Pancreas (tissue), 10 donors: ENCODE measurements around the gene NHLRC4. TPM values are rescaled to one million over a fixed set of nuclear protein-coding genes. Genes with fewer than 3 reads are reported as not detected.
A peak's percentile ranks its signal among the peaks of the same experiment; 100 is the strongest.

ENCODE experiments used
- ATAC-seq, 4 donors: fragments of 200-7000 bp; cut with Tn5 transposase; one replicate each; pipeline versions ENCODE4 v1.8.0 to v1.9.1; 2020; ENCODE audit warnings: mild to moderate bottlenecking in 4 of 4, moderate library complexity in 4 of 4
- DNase-seq, 6 donors: peaks; one replicate each; pipeline ENCODE4 v3.0.0-alpha.2; 2020
- FAIRE-seq: peaks from 2 replicates; lab custom pipeline; 2012; peaks lifted over from hg19 to GRCh38; lab: Jason Lieb, UNC
- H3K27ac ChIP-seq, 4 donors: fragments of 200-600 bp; sonication (generic); 1 replicate in 3 of 4; 2 replicates in 1 of 4; pipeline versions ENCODE4 v1.5.0 to v1.8.0; 2020
- H3K27me3 ChIP-seq, 4 donors: fragments of 200-600 bp; one replicate each; pipeline ENCODE4 v1.8.0; 2021
- H3K36me3 ChIP-seq, 3 donors: fragments of 200-600 bp; sonication (generic) in 1 of 3; one replicate each; pipeline versions ENCODE4 v1.5.0 to v1.8.0; 2020 to 2021
- H3K4me1 ChIP-seq, 3 donors: fragments of 200-600 bp; one replicate each; pipeline ENCODE4 v1.8.0; 2021
- H3K4me3 ChIP-seq, 4 donors: fragments of 200-600 bp; sonication (generic) in 2 of 4; one replicate each; pipeline versions ENCODE4 v1.5.0 to v1.8.0; 2020 to 2021
- H3K9me3 ChIP-seq, 4 donors: fragments of 200-600 bp; one replicate each; pipeline ENCODE4 v1.8.0; 2021
- WGBS, 2 donors: extraction: QIAGEN DNeasy Blood & Tissue Kit; methylation state at CpG; one replicate each; pipeline ENCODE4 v1.1.7; 2013; 5-methylcytosine and 5-hydroxymethylcytosine counted together
- intact Hi-C, 3 donors: fragments of 100-400 bp; cut with DNase I; formaldehyde crosslinking; loops; one replicate each; pipeline versions ENCODE4 v1.11.1 to v1.14.2; 2022
- polyA plus RNA-seq, 2 donors: library from polyadenylated mRNA; stranded (reverse); fragments of 200-250 nt; gene quantifications; one replicate each; pipeline ENCODE4 v1.2.3, GENCODE V29; 2013
- total RNA-seq, 6 donors: library from RNA; stranded (reverse); fragmentation: NEBNext Ultra II Directional in 4 of 6; extraction: Animal tissue kit (Norgen Biotek cat#: 25700) in 4 of 6; gene quantifications; one replicate each; pipeline versions ENCODE4 v1.2.1 to v1.2.4, GENCODE V29; 2021 to 2023
- TF ChIP-seq, protein P1 (sequence below), 4 donors: fragments of 200-600 bp; sonication (generic) in 3 of 4; IDR thresholded peaks; one replicate each; pipeline versions ENCODE4 v1.5.0 to v1.8.0; 2021; ENCODE audit warnings: antibody characterized with exemption in 4 of 4
- donor health status: healthy with polysubstance abuse.
- donor health status: DM: no; HTN: no; CAD: no; lungs with moderate emphysema.
- donor health status: DM: no; HTN: no; CAD: no.
- donor health status: control.
- donor health status: control.
- donor health status: Bipolar disorder and iron deficiency.
- donor health status: DM: yes; HTN: yes; CAD: no.
- donor health status: DM: no; HTN: no; CAD: no.
- donor health status: DM: no; HTN: no; CAD: no.
- donor health status: DM: yes; HTN: yes; CAD: no.

NHLRC4 gene
- total and polyA plus RNA-seq, 8 donors: 0.05 to 0.28 (median 0.14) TPM; not detected in 2

DNA sequence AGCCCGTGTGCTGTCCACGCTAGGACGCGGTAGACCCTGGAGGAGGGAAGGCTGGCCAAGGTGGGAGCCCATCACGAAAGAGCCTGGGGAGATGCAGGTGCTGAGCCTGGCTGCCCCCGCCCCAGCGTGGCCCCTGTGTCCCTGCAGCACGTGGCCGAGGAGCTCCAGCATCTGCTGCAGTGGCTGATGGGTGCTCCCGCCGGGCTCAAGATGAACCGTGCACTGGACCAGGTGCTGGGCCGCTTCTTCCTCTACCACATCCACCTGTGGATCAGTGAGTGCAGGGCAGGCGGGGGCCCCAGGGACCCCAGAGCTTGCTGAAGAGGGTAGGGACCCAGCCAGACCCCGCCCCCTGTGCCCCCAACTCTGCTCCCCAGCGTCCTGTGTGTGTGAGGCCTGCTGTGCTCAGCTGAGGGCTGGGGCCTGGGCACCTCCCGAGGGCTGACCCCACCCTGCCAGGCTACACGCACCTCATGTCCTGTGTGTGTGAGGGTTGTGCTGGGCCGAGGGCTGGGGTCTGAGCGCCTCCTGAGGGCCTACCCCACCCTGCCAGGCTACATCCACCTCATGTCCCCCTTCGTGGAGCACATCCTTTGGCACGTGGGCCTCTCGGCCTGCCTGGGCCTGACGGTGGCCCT, 11.5 kb downstream of the NHLRC4 start:
- DNase-seq (peak in 1 of 6 donors; percentile 34), FAIRE-seq (no peak), ATAC-seq (no peak)
- H3K36me3 ChIP-seq: peaks cover 0 to 7% (median 0%) of the 10 kb centered on the region in 3 donors
- intact Hi-C loops: loop anchor here in 1 of 3 donors (5.0 kb wide), 1 partner anchor 84 kb away; no protein-coding TSS in a partner anchor
- 85 to 90% methylated on average over 24 of the region's 24 CpGs for WGBS, 2 donors
- H3K9me3 ChIP-seq: no peaks in the 10 kb centered on the region
- TF ChIP-seq, protein P1, sequence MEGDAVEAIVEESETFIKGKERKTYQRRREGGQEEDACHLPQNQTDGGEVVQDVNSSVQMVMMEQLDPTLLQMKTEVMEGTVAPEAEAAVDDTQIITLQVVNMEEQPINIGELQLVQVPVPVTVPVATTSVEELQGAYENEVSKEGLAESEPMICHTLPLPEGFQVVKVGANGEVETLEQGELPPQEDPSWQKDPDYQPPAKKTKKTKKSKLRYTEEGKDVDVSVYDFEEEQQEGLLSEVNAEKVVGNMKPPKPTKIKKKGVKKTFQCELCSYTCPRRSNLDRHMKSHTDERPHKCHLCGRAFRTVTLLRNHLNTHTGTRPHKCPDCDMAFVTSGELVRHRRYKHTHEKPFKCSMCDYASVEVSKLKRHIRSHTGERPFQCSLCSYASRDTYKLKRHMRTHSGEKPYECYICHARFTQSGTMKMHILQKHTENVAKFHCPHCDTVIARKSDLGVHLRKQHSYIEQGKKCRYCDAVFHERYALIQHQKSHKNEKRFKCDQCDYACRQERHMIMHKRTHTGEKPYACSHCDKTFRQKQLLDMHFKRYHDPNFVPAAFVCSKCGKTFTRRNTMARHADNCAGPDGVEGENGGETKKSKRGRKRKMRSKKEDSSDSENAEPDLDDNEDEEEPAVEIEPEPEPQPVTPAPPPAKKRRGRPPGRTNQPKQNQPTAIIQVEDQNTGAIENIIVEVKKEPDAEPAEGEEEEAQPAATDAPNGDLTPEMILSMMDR (IDR thresholded peaks at IDR 0.05): no peak
- no peak overlapping the region for H3K4me3 ChIP-seq
- H3K27ac ChIP-seq: no peak overlapping the region
- H3K4me1 ChIP-seq: peaks cover 0 to 19% (median 11%) of the 10 kb centered on the region in 3 donors
- no peaks in the 10 kb centered on the region for H3K27me3 ChIP-seq

DNA sequence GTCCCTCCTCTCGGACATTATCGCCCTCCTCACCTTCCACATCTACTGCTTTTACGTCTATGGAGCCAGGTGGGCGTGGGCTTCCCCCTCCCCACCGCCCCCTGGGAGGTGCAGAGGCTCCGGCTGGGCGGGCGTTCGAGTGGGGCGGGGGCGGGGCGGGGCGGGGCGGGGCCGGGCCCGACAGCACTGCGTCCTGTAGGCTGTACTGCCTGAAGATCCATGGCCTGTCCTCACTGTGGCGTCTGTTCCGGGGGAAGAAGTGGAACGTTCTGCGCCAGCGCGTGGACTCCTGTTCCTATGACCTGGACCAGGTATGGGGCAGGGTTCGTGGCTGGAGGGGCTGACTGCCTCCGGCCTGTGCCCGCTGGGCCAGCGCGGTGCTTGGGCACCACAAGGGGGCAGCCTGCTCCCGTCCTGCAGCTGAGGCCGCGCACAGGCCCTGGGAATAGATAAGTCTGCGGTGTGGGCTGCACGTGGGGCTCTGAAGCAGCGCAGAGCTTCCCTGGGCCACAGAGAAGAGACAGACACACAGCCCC, 12.1 kb downstream of the NHLRC4 start:
- Histone ChIP-seq H3K27ac (no peak overlapping the region), H3K4me3 (peak overlapping the region in 1 of 4 donors; percentile 18), H3K4me1 (peaks cover 0 to 19% (median 16%) of the 10 kb centered on the region in 3 donors), H3K9me3 (no peaks in the 10 kb centered on the region), H3K36me3 (peaks cover 0 to 7% (median 0%) of the 10 kb centered on the region in 3 donors), H3K27me3 (no peaks in the 10 kb centered on the region)
- ATAC-seq (peak; percentile 52 to 74 (median 66)), DNase-seq (peak; percentile 64 to 95 (median 84)), FAIRE-seq (no peak)
- TF ChIP-seq, protein P1 (IDR thresholded peaks at IDR 0.05): peak; percentile 64 to 85 (median 78)
- 34 to 38% methylated on average over 31 to 34 of the region's 34 CpGs for WGBS, 2 donors
- intact Hi-C loops: loop anchor here in 1 of 3 donors (5.0 kb wide), 1 partner anchor 83 kb away; no protein-coding TSS in a partner anchor

DNA sequence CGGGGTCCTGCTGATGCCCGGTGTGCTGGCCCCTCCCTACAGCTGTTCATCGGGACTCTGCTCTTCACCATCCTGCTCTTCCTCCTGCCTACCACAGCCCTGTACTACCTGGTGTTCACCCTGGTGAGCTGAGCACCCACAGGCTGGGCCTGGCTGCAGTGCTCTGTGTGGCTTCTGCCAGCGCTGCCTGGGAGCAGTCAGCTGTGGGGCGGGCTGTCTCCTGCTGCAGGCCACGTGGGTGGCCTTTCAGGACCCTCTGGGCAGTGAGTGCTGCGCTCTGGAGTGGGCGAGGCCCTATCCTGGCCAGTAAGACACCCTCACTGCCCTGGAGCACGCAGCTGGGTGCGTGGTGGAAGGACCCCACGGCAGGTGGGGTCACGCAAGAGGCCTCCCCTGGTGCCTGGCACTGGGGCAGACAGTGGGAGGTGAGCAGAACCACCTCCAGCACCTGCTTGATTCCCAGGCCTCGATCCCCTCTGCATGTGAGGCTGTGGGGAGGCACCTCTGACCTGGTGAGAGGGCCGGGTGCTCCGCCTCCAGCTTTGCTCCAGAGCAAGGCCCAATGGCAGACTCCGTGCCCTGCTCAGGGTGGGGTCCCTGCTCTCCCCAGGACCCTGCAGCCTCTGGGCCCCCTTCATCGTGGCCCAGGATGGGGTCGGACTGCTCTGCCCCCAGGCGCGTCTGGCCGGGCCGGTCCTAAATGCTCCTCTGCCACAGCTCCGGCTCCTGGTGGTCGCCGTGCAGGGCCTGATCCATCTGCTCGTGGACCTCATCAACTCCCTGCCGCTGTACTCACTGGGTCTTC, 13.5 kb downstream of the NHLRC4 start:
- Histone ChIP-seq H3K27ac (peak overlapping the region; percentile 66 to 80 (median 74)), H3K27me3 (no peaks in the 10 kb centered on the region), H3K36me3 (no peaks in the 10 kb centered on the region), H3K4me3 (peak overlapping the region in 2 of 4 donors; percentile 21 to 30), H3K9me3 (no peaks in the 10 kb centered on the region), H3K4me1 (peaks cover 0 to 19% (median 16%) of the 10 kb centered on the region in 3 donors)
- DNase-seq: peak in 5 of 6 donors; percentile 82 to 89 (median 86)
- ATAC-seq: peak; percentile 54 to 72 (median 63)
- 42 to 44% methylated on average over 27 of the region's 27 CpGs for WGBS, 2 donors
- FAIRE-seq: no peak
- intact Hi-C loops: no loop called here
- TF ChIP-seq, protein P1 (IDR thresholded peaks at IDR 0.05): no peak

DNA sequence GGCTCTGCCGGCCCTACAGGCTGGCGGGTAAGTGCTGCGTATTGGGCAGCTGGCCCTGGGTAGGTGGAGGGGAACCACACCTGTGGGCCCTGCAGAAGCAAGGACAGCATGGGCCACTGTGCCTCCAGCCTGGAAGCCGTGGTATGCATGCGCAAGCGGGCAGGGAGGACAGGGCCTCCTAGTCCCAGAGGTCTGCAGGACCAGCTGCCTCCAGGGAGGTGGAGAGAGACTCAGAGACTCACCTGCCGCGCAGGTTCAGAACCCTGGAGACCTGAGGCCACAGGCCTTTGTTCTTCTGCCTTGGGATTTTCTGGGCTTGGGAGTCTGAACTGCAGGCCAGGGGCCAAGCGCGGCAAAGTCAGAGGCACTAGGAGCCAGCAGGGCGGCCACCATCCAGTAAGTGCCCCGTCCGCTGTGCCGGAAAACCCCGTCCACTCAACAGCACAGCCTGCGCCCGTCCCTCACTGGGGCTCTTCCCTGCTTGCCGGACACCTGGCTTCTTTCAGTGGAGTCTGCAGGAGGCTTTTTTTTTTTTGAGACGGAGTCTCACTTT, 14.2 kb downstream of the NHLRC4 start:
- TF ChIP-seq, protein P1 (IDR thresholded peaks at IDR 0.05): no peak

More for the DNA sequence above, 14.2 kb downstream of the NHLRC4 start:
- FAIRE-seq (no peak), ATAC-seq (peak; percentile 6 to 27 (median 18)), DNase-seq (peak in 4 of 6 donors; percentile 51 to 86 (median 55))
- WGBS, 2 donors: 40 to 50% methylated on average over 18 to 19 of the region's 19 CpGs
- H3K4me3 ChIP-seq: peak overlapping the region in 2 of 4 donors; percentile 21 to 30
- intact Hi-C loops: no loop called here
- H3K4me1 ChIP-seq: peaks cover 0 to 22% (median 16%) of the 10 kb centered on the region in 3 donors
- no peaks in the 10 kb centered on the region for H3K9me3 ChIP-seq
- peak overlapping the region; percentile 66 to 80 (median 74) for H3K27ac ChIP-seq
- H3K27me3 ChIP-seq: no peaks in the 10 kb centered on the region
- H3K36me3 ChIP-seq: no peaks in the 10 kb centered on the region
